GM12801 (cell line): ENCODE data around the gene GPLD1.

Experiments
- TF ChIP-seq, protein P1 (sequence below): IDR thresholded peaks from one replicate; pipeline ENCODE4 v1.5.1; 2011; ENCODE audit warnings: control low read depth; ENCODE audit not compliant: insufficient read length; ENCODE audit errors: extremely low read depth

Gene GPLD1

DNA sequence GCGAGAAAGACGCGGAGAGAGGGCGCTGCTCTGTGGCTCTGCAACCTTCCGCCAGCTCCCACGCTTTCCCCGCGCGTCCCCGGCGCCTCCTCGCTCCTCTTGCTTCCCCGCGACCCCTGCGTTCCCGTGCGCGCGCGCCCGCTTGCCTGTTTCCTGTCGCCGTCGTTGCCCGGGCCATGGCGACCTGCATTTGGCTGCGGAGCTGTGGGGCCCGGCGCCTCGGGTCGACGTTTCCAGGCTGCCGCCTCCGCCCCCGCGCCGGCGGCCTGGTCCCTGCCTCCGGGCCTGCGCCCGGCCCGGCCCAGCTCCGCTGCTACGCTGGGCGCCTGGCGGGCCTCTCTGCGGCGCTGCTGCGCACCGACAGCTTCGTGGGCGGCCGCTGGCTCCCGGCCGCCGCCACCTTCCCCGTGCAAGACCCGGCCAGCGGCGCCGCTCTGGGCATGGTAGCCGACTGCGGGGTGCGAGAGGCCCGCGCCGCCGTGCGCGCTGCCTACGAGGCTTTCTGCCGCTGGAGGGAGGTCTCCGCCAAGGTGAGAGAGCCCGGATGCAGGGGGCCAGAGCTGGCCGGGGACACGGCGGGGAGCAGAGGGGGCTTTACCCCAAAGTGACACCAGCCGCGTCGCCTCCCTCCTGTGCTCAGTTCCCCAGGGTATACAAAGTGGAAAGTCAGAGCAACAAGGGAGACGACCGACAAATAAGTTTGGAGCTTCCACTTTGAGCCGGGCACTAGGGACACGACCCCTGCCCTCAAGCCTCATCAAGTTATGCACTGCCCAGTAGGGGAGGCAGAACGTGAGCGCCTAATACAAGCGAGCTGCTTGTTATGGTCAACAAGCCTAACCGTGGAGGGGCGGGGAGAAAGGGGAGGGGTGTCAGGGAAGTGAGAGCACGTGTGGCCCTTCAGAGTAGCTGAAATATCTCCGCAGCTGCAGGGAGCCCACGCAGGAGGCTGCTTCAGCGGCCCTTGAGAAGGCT, 5.7 kb upstream of the GPLD1 start, which contains the start of gene ALDH5A1:
ALDH5A1 (plus strand) TSS at position 149 of the 975 bp plus-strand sequence; CDS start at position 177, 28 bp downstream.
- TF ChIP-seq, protein P1, sequence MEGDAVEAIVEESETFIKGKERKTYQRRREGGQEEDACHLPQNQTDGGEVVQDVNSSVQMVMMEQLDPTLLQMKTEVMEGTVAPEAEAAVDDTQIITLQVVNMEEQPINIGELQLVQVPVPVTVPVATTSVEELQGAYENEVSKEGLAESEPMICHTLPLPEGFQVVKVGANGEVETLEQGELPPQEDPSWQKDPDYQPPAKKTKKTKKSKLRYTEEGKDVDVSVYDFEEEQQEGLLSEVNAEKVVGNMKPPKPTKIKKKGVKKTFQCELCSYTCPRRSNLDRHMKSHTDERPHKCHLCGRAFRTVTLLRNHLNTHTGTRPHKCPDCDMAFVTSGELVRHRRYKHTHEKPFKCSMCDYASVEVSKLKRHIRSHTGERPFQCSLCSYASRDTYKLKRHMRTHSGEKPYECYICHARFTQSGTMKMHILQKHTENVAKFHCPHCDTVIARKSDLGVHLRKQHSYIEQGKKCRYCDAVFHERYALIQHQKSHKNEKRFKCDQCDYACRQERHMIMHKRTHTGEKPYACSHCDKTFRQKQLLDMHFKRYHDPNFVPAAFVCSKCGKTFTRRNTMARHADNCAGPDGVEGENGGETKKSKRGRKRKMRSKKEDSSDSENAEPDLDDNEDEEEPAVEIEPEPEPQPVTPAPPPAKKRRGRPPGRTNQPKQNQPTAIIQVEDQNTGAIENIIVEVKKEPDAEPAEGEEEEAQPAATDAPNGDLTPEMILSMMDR, result no peak

DNA sequence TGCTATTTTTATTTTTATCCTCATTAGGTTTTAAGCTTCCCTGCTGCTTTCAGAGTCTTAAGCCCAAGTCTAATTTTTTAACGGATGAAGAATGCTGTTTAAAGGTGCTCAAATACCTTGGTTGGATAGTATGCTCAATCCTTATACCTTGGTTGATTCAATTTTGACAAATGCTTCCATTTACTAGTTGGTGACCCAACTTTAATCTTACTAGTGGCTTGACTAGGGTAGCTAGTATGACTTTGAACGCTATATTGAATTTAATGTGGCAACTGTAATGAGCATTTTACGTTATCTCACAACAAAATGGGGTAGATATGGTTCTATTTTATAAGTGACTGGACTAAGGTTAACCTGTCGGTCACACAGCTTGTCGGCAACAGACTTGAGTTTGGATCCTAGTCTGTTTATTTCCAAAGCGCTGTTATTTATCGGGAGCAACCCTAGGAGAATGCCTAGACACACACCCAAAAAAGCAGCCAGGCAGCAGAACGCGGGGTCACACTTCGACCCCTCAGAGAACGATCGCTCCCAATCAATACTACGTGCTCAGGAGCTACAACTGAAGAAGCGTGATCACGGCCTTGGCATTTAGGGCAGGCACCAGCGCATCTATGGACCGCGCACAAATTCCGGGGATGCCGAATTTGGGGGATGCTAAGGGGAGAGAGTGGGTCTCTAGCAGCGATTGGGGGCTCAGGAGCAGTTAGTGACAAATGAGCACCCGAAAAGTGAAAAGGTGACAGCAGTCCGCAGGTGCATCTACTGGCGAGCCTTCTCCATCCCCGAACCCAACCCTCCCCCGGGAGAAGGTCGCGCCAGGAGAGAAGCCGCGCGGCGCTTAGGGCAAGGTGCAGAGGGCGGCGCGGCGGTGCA, 4.8 kb upstream of the GPLD1 start:
- TF ChIP-seq, protein P1, result no peak

DNA sequence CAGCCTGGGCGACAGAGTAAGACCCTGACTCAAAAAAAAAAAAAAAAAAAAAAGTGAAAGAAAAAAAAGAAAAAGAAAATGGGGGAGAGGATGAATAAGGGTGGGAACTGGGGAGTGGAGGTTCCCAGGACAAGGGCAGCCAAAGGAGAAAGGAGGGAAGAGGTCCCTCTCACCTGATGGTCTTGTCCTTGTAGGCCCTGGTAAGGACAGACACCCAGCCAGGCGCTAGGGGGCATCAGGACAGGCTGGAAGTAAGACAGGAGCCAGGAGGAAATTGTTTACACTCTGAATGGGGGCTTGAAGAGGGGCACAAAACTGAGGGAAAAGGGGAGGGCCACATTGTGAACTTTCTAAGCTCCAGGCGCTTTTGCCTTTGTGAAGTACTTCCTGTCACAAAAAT, 3.1 kb upstream of the GPLD1 start:
- TF ChIP-seq, protein P1, result no peak

DNA sequence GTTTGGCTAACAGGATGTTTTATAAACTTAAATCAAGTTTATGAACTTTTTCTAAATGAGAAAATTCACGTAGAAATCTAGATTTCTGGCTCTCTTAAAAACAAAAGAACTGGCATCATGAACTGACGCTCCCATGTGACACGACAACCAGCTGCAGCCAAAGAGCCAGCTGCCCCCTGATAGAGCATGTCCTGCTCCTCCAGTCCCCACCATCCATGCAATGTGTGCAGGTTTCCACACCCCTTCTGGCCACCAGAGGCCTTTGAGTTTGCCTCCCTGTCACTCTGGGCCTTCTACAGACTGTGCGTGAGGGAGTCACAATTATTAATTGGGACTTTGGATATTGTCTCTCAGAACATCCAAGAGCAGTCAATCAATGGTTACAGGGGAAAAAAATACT, 1.6 kb upstream of the GPLD1 start:
- TF ChIP-seq, protein P1, result no peak

DNA sequence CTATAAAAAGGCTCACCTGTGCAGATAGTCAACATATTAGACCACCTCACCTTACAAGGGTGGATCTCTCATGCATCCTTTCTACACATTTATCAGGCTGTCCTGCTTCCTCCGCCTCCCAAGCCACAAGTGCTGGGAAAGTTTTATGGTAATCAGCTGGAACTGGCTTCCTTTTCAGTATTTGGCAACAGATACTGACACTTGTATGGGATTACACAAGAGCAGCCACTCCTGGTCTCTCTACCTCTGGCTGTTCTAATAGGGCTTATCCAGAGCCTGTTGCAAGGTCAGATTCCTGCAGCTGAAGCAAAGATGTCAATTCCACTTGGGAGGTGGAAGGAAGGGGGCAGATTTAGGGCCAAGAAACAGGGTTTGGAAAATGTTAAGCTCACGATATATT, 503 bp upstream of the GPLD1 start:
- TF ChIP-seq, protein P1, result no peak

DNA sequence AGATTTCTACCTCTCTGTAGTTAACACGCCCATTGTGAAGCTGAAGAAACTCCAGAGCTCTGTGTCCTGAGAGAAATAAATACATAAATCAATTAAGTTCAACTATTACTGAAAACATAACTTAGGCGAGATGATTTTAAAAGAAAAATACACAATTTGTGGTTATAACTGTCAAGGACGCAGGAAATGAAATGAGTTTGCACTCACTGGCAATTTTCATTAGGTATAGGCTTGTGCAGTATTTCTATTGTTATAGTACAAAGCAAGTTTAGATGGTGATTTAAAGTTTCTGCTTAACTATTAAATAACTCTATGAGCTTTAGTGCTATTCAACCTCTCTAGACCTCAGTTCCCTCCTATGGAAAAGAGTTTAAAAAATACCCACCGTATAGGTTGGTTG, 3.3 kb downstream of the GPLD1 start:
- TF ChIP-seq, protein P1, result no peak
